Dermis blood vessel endothelial cell (primary cell): Measurements from ENCODE around the gene PCDHA3. TPM values are rescaled to one million over a fixed set of nuclear protein-coding genes. Genes with fewer than 3 reads are reported as not detected.
"Not testable (repeated sequence)": the region's sequence is repeated elsewhere in the genome, so short reads cannot be mapped to it uniquely, and the experiment has no call there.

Experiments
- DNase-seq: peaks from one replicate; pipeline ENCODE4 v3.0.0; 2010
- total RNA-seq: library from RNA; depleted of rRNA; stranded (reverse); fragments of >200 nt; gene quantifications from 2 replicates; pipeline ENCODE4 v1.2.3, GENCODE V29; 2014

Gene PCDHA3
- total RNA-seq, 1 donor from 2014 or later = 0.17 TPM

- DNase-seq = peak; percentile 54
Observed at GRCh38 chr5:140821375-140822280, 20.8 kb downstream of the PCDHA3 start, which contains the start of gene PCDHA5. Gene PCDHA5, plus strand, starts transcription at chr5:140821613.

- DNase-seq = no peak
Observed at GRCh38 chr5:140822281-140822629, 21.4 kb downstream of the PCDHA3 start.

GRCh38 chr5:140822969-140823368 is 22.1 kb downstream of the PCDHA3 start:
- DNase-seq = not testable (repeated sequence)

DNA sequence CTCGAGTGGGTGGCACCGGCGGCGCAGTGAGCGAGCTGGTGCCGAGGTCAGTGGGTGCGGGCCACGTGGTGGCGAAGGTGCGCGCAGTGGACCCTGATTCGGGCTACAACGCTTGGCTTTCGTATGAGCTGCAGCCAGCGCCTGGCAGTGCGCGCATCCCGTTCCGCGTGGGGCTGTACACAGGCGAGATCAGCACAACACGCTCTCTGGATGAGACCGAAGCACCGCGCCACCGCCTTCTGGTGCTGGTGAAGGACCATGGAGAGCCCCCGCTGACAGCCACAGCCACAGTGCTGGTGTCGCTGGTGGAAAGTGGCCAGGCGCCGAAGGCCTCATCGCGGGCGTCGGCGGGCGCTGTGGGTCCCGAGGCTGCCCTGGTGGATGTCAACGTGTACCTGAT is 22.6 kb downstream of the PCDHA3 start:
- no peak for DNase-seq

DNA sequence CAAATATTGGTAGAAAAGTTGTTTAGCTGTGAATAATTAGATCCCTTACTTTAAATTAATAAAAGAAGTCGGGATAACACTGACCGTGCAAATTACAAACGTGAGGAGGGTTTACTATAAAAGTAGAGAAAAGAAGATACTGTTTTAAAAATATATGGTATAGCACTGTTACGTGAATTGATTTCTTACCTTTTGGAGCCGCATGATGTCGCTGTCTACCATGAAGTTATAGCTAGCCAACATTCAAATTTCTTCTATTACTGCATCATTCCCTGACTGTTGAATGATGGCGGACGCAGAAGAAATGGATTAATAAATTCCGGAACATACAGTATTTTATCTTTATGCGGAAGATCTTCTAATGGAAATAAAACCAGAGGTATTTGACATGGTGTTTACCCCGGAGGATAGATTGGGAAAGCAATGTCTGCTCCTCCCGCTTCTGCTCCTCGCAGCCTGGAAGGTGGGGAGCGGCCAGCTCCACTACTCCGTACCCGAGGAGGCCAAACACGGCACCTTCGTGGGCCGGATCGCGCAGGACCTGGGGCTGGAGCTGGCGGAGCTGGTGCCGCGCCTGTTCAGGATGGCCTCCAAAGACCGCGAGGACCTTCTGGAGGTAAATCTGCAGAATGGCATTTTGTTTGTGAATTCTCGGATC is 27.0 kb downstream of the PCDHA3 start, which contains the start of gene PCDHA6:
Gene PCDHA6 (plus strand): TSS at position 257 of the 658 bp plus-strand sequence. CDS start 132 bp downstream, at position 389.
- peak; percentile 32 for DNase-seq

- no peak for DNase-seq
Observed at GRCh38 chr5:140828362-140828737, 27.5 kb downstream of the PCDHA3 start.

DNA sequence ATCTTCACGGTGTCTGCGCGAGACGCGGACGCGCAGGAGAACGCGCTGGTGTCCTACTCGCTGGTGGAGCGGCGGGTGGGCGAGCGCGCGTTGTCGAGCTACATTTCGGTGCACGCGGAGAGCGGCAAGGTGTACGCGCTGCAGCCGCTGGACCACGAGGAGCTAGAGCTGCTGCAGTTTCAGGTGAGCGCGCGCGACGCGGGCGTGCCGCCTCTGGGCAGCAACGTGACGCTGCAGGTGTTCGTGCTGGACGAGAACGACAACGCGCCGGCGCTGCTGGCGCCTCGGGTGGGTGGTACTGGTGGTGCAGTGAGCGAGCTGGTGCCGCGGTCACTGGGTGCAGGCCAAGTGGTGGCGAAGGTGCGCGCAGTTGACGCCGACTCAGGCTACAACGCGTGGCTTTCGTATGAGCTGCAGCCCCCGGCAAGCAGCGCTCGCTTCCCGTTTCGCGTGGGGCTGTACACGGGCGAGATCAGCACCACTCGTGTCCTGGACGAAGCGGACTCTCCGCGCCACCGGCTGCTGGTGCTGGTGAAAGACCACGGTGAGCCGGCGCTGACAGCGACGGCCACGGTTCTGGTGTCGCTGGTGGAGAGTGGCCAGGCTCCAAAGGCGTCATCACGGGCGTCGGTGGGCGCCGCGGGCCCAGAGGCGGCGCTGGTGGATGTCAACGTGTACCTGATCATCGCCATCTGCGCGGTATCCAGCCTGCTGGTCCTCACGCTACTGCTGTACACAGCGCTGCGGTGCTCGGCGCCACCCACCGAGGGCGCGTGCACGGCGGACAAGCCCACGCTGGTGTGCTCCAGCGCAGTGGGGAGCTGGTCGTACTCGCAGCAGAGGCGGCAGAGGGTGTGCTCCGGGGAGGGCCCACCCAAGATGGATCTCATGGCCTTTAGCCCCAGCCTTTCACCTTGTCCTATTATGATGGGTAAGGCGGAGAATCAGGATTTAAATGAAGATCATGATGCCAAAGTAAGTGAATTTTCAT is 28.9 kb downstream of the PCDHA3 start:
- DNase-seq = not testable (repeated sequence)

DNA sequence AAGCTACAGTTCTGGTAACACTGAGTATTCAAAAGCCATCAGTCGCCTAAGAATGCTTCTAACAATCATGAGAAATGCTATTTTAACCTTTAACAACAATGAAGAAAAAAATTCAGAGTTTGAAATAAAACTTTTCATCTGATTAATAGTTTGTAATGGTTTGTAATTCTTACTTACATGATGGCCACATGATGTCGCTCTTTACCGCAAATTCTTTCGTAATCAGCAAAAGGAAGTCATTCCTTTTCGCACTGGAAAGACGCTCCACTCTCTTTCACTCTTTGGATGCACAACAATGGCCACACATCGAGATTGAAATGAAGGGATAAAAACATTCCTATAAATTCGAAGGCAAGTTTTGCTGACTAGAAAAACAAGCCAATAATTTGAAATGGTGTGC is 33.1 kb downstream of the PCDHA3 start, which contains the start of gene PCDHA7:
Gene PCDHA7 (plus strand): TSS at position 277 of the 400 bp plus-strand sequence. CDS start 115 bp downstream, at position 392.
- DNase-seq = peak; percentile 43

- DNase-seq = not testable (repeated sequence)
Observed at GRCh38 chr5:140834439-140835008, 33.7 kb downstream of the PCDHA3 start.

DNA sequence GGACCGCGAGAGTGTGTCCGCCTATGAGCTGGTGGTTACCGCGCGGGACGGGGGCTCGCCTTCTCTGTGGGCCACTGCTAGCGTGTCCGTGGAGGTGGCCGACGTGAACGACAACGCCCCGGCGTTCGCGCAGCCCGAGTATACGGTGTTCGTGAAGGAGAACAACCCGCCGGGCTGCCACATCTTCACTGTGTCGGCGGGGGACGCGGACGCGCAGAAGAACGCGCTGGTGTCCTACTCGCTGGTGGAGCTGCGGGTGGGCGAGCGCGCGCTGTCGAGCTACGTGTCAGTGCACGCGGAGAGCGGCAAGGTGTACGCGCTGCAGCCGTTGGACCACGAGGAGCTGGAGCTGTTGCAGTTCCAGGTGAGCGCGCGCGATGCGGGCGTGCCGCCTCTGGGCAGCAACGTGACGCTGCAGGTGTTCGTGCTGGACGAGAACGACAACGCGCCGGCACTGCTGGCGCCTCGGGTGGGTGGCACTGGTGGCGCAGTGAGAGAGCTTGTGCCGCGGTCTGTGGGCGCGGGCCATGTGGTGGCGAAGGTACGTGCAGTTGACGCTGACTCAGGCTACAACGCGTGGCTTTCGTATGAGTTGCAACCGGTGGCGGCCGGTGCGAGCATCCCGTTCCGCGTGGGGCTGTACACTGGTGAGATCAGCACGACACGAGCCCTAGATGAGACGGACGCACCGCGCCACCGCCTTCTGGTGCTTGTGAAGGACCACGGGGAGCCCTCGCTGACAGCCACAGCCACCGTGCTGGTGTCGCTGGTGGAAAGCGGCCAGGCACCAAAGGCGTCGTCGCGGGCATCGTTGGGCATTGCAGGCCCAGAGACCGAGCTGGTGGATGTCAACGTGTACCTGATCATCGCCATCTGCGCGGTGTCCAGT is 35.0 kb downstream of the PCDHA3 start:
- DNase-seq = no peak

GRCh38 chr5:140840978-140841962 is 40.4 kb downstream of the PCDHA3 start, which contains the start of gene PCDHA8:
Gene PCDHA8, plus strand, starts transcription at chr5:140841187. Its CDS starts 135 bp downstream, at chr5:140841322.
- DNase-seq = peak; percentile 16

GRCh38 chr5:140842798-140843733 is 42.2 kb downstream of the PCDHA3 start:
- no peak for DNase-seq

- not testable (repeated sequence) for DNase-seq
Observed at GRCh38 chr5:140848139-140849102, 47.6 kb downstream of the PCDHA3 start, which contains the start of gene PCDHA9. Gene PCDHA9, plus strand, starts transcription at chr5:140848382. Its CDS starts 114 bp downstream, at chr5:140848496.

- DNase-seq = not testable (repeated sequence)
Observed at GRCh38 chr5:140849831-140850634, 49.2 kb downstream of the PCDHA3 start.
